IMR-90 (cell line): ENCODE measurements around the gene SNX11. TPM values are rescaled to one million over a fixed set of nuclear protein-coding genes. Genes with fewer than 3 reads are reported as not detected.

ENCODE experiments used
- ATAC-seq: fragments of 200-7000 bp; cut with Tn5 transposase; 2 replicates; pipeline ENCODE4 v1.9.1; 2020; ENCODE audit warnings: low read depth, mild to moderate bottlenecking, moderate library complexity
- BruUV-seq: library from RNA; stranded (reverse); fragments of 400-500 nt; replicated peaks from 2 replicates; lab custom pipeline; 2021; lab: Mats Ljungman, UMichigan
- CTCF ChIA-PET: fragments of 300-600 bp; formaldehyde crosslinking; extraction: SDS; loops from one replicate; lab custom pipeline; 2021; ENCODE audit warnings: antibody characterized with exemption; lab: Yijun Ruan, JAX
- POLR2A ChIA-PET: fragments of 300-600 bp; sonication (Branson Sonifier 250); formaldehyde crosslinking; loops from one replicate; lab custom pipeline; 2022; ENCODE audit warnings: antibody characterized with exemption; ENCODE audit not compliant: unreplicated experiment; lab: Charles Lee
- DNase-seq: peaks from one replicate; pipeline ENCODE4 v3.0.0; 2013
- H2AFZ ChIP-seq: replicated peaks from 2 replicates; pipeline ENCODE3; 2013; ENCODE audit warnings: low read length, mild to moderate bottlenecking; ENCODE audit not compliant: poor library complexity
- H2AK5ac ChIP-seq: 2 replicates; pipeline ENCODE4 v1.6.1; 2013; ENCODE audit warnings: low read depth, low read length, inconsistent platforms
- H2AK9ac ChIP-seq: replicated peaks from 2 replicates; pipeline ENCODE3; 2013; ENCODE audit warnings: mild to moderate bottlenecking, low read depth, low read length, moderate library complexity; ENCODE audit not compliant: poor library complexity
- H2BK120ac ChIP-seq: 2 replicates; pipeline ENCODE4 v1.6.1; 2013; ENCODE audit warnings: low read depth, low read length, inconsistent platforms
- H2BK15ac ChIP-seq: 3 replicates; pipeline ENCODE4 v1.6.1; 2013; ENCODE audit warnings: low read depth, low read length, inconsistent platforms
- H2BK20ac ChIP-seq: 2 replicates; pipeline ENCODE4 v1.6.1; 2013; ENCODE audit warnings: low read depth, mild to moderate bottlenecking, inconsistent platforms, low read length, moderate library complexity
- H2BK5ac ChIP-seq: 2 replicates; pipeline ENCODE4 v1.6.1; 2013; ENCODE audit warnings: mild to moderate bottlenecking, low read depth, low read length, inconsistent platforms; ENCODE audit not compliant: poor library complexity, severe bottlenecking
- H3K14ac ChIP-seq: replicated peaks from 2 replicates; pipeline ENCODE4 v1.6.1; 2013; ENCODE audit warnings: low read depth, low read length, inconsistent platforms
- H3K18ac ChIP-seq: 2 replicates; pipeline ENCODE4 v1.6.1; 2013; ENCODE audit warnings: low read depth, low read length, control low read depth
- H3K23ac ChIP-seq: 2 replicates; pipeline ENCODE4 v1.6.1; 2013; ENCODE audit warnings: low read depth, low read length, inconsistent platforms
- H3K27ac ChIP-seq: 2 replicates; pipeline ENCODE4 v1.5.1; 2013; ENCODE audit warnings: mild to moderate bottlenecking, control low read depth, low read length; ENCODE audit not compliant: insufficient read depth
- H3K27me3 ChIP-seq: 2 replicates; pipeline ENCODE4 v1.6.1; 2013; ENCODE audit warnings: low read length; ENCODE audit not compliant: control insufficient read depth, insufficient read depth
- H3K36me3 ChIP-seq: 2 replicates; pipeline ENCODE4 v1.6.1; 2013; ENCODE audit warnings: low read length, mixed read lengths; ENCODE audit not compliant: control insufficient read depth, insufficient read depth
- H3K4ac ChIP-seq: 2 replicates; pipeline ENCODE4 v1.6.1; 2013; ENCODE audit warnings: low read depth, low read length, inconsistent platforms
- H3K4me1 ChIP-seq: 2 replicates; pipeline ENCODE4 v1.6.1; 2013; ENCODE audit warnings: low read length, mixed read lengths; ENCODE audit not compliant: control insufficient read depth, insufficient read depth
- H3K4me2 ChIP-seq: 2 replicates; pipeline ENCODE4 v1.6.1; 2013; ENCODE audit warnings: low read depth, mild to moderate bottlenecking, control low read depth, low read length, moderate library complexity
- H3K4me3 ChIP-seq: 2 replicates; pipeline ENCODE4 v1.5.1; 2013; ENCODE audit warnings: low read depth, mild to moderate bottlenecking, control low read depth, low read length, moderate library complexity; ENCODE audit not compliant: insufficient read depth
- H3K56ac ChIP-seq: 2 replicates; pipeline ENCODE4 v1.6.1; 2013; ENCODE audit warnings: low read length, inconsistent platforms; ENCODE audit not compliant: insufficient read depth; ENCODE audit errors: extremely low read depth
- H3K79me1 ChIP-seq, 2 experiments: 2 replicates each; pipeline ENCODE4 v1.6.1; 2013; ENCODE audit warnings: low read length in 2 of 2, inconsistent platforms in 1 of 2, low read depth in 1 of 2
- H3K9ac ChIP-seq: 2 replicates; pipeline ENCODE4 v1.6.1; 2013; ENCODE audit warnings: low read depth, low read length, control low read depth
- H3K9me1 ChIP-seq: 2 replicates; pipeline ENCODE4 v1.6.1; 2013; ENCODE audit warnings: low read length, inconsistent platforms; ENCODE audit not compliant: insufficient read depth
- H3K9me3 ChIP-seq: 2 replicates; pipeline ENCODE4 v1.6.1; 2013; ENCODE audit warnings: low read length; ENCODE audit not compliant: control insufficient read depth, insufficient read depth
- H4K20me1 ChIP-seq: 2 replicates; pipeline ENCODE4 v1.6.1; 2013; ENCODE audit warnings: low read length, inconsistent platforms; ENCODE audit not compliant: insufficient read depth
- H4K5ac ChIP-seq: 2 replicates; pipeline ENCODE4 v1.6.1; 2013; ENCODE audit warnings: mild to moderate bottlenecking, low read depth, low read length, control low read depth
- H4K8ac ChIP-seq, 2 experiments: 2 replicates each; pipeline ENCODE4 v1.6.1; 2013; ENCODE audit warnings: low read depth in 2 of 2, low read length in 2 of 2, control low read depth in 1 of 2, inconsistent platforms in 1 of 2
- H4K91ac ChIP-seq: 2 replicates; pipeline ENCODE4 v1.6.1; 2013; ENCODE audit warnings: low read depth, low read length, inconsistent platforms; ENCODE audit not compliant: insufficient read depth
- BHLHE40 ChIP-seq: fragments of 150-350 bp; IDR thresholded peaks from 2 replicates; pipeline ENCODE4 v1.6.1; 2016; ENCODE audit warnings: mild to moderate bottlenecking, low read depth, low read length
- CEBPB ChIP-seq: IDR thresholded peaks from 2 replicates; pipeline ENCODE4 v1.6.1; 2012; ENCODE audit warnings: low read depth, low read length, improper control_type of control experiment
- CHD1 ChIP-seq: IDR thresholded peaks from 2 replicates; pipeline ENCODE4 v1.6.1; 2012; ENCODE audit warnings: low read depth, low read length, improper control_type of control experiment
- FOS ChIP-seq: fragments of 150-350 bp; IDR thresholded peaks from 2 replicates; pipeline ENCODE4 v1.6.1; 2016; ENCODE audit warnings: low read depth, low read length
- MAFK ChIP-seq: IDR thresholded peaks from 2 replicates; pipeline ENCODE4 v1.6.1; 2012; ENCODE audit warnings: low read depth, low read length, improper control_type of control experiment
- MXI1 ChIP-seq: IDR thresholded peaks from 2 replicates; pipeline ENCODE4 v1.6.1; 2012; ENCODE audit warnings: low read depth, mild to moderate bottlenecking, low read length, moderate library complexity, borderline replicate concordance
- POLR2A ChIP-seq: IDR thresholded peaks from 2 replicates; pipeline ENCODE4 v1.6.1; 2012; ENCODE audit warnings: mild to moderate bottlenecking, low read depth, low read length
- RAD21 ChIP-seq: IDR thresholded peaks from 2 replicates; pipeline ENCODE4 v1.6.1; 2012; ENCODE audit warnings: low read length, improper control_type of control experiment
- RCOR1 ChIP-seq: IDR thresholded peaks from 2 replicates; pipeline ENCODE4 v1.6.1; 2012; ENCODE audit warnings: mild to moderate bottlenecking, low read length, improper control_type of control experiment; ENCODE audit not compliant: insufficient replicate concordance
- WGBS, 2 experiments: methylation state at CpG; one replicate each; pipeline versions ENCODE4 v1.1.5 to v1.1.7; 2013; ENCODE audit warnings: missing lambda C conversion rate in 2 of 2; ENCODE audit not compliant: insufficient read length in 1 of 2; ENCODE audit errors: extremely low coverage in 2 of 2; 5-methylcytosine and 5-hydroxymethylcytosine counted together
- dilution Hi-C: fragments of 300-500 bp; cut with HindIII; formaldehyde crosslinking; loops from one replicate; pipeline ENCODE4 v1.14.3; 2018; ENCODE audit warnings: low sequenced_read_pairs; ENCODE audit not compliant: unreplicated experiment
- in situ Hi-C: fragments of 300-500 bp; cut with MboI; formaldehyde crosslinking; loops from 3 replicates; pipeline ENCODE4 v1.14.3; 2019; ENCODE audit warnings: low sequenced_read_pairs, inconsistent platforms, mixed read lengths
- intact Hi-C: fragments of 100-400 bp; cut with micrococcal nuclease; formaldehyde crosslinking; loops from 2 replicates; pipeline ENCODE4 v1.10.0; 2022
- polyA plus RNA-seq, 3 experiments: library from polyadenylated mRNA; depleted of rRNA; stranded (reverse); fragments of >200 nt; gene quantifications; 2 replicates each; pipeline ENCODE4 v1.2.3, GENCODE V29; 2012; ENCODE audit warnings: low replicate concordance in 1 of 3
- total RNA-seq: library from RNA; depleted of rRNA; stranded (reverse); fragments of >200 nt; gene quantifications from 2 replicates; pipeline ENCODE4 v1.2.3, GENCODE V29; 2012
- TF ChIP-seq, protein P1 (sequence below): fragments of 150-350 bp; IDR thresholded peaks from 2 replicates; pipeline ENCODE4 v1.6.1; 2017; ENCODE audit warnings: mild to moderate bottlenecking, antibody characterized with exemption, low read length, low read depth
- TF ChIP-seq, protein P2 (sequence below): conservative IDR thresholded peaks from 2 replicates; pipeline ENCODE4 v1.5.1; 2012; ENCODE audit warnings: mild to moderate bottlenecking, low read depth, low read length, improper control_type of control experiment
- TF ChIP-seq, protein P3 (sequence below): fragments of 150-350 bp; IDR thresholded peaks from 2 replicates; pipeline ENCODE4 v1.6.1; 2016; ENCODE audit warnings: low read depth, mild to moderate bottlenecking, low read length, moderate library complexity, borderline replicate concordance

SNX11 gene
- total and polyA plus RNA-seq, 2 of the 4 experiments (the other 2 are of a cell fraction): 14.7 to 16.9 TPM

DNA sequence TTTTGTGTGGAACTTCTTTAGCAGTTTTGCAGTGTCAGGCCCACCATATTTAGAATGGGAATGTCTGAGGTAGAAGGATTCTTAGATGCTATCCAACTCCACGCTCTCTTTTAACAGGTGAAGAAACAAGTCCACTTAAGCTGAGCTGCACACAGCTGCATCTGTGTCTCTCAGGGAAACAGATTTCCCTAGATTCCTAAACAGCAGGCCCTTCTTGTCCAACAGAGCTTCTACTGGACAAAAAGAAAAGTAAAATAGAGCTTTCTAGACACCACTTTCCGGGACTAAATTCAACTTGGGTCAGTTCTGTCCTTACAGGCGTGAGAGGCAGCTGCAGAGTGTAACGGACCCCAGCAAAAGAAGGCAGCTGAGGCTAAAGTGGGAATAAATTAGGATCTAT is 51.7 kb downstream of the SNX11 start:
- Histone ChIP-seq H2AK9ac (no peak overlapping the region), H3K36me3 (no peaks in the 10 kb centered on the region), H3K4me3 (no peak overlapping the region), H3K9me1 (no peaks in the 10 kb centered on the region), H3K4me2 (no peak overlapping the region), H3K9ac (no peak overlapping the region), H4K20me1 (no peaks in the 10 kb centered on the region; the same call in 1 of the 2 replicates), H2BK120ac (no peak overlapping the region), H2BK5ac (no peak overlapping the region), H3K14ac (no peak overlapping the region), H2BK15ac (no peak overlapping the region), H3K9me3 (no peaks in the 10 kb centered on the region), H3K27me3 (peaks cover 47% of the 10 kb centered on the region), H3K56ac (no peak overlapping the region), H3K4ac (no peak overlapping the region), H3K23ac (no peak overlapping the region), H3K27ac (no peak overlapping the region), H4K5ac (no peak overlapping the region), H4K8ac (no peak overlapping the region), H3K18ac (no peak overlapping the region), H3K4me1 (no peaks in the 10 kb centered on the region), H4K91ac (no peak overlapping the region), H2AK5ac (no peak overlapping the region), H3K79me1 (no peaks in the 10 kb centered on the region), H2AFZ (no peak overlapping the region), H2BK20ac (no peak overlapping the region)
- ATAC-seq: no peak
- ChIA-PET POLR2A (no interaction called here), CTCF (interaction anchor here (0.8 kb wide), 1 partner anchor 23 kb away, joined by 3 read pairs; no protein-coding TSS in a partner anchor)
- 29% methylated on average over 3 of the region's 4 CpGs; no CpG with 5 or more reads in 1 of the 2 experiments for WGBS, 2 experiments
- in situ Hi-C loops (no loop called here), dilution Hi-C loops (no loop called here), intact Hi-C loops (no loop called here)
- BruUV-seq: no TSS peak
- TF ChIP-seq POLR2A (no peak), CHD1 (no peak), FOS (no peak), RAD21 (no peak), MXI1 (no peak), RCOR1 (no peak), CEBPB (no peak), MAFK (no peak), BHLHE40 (no peak)
- TF ChIP-seq, protein P1, sequence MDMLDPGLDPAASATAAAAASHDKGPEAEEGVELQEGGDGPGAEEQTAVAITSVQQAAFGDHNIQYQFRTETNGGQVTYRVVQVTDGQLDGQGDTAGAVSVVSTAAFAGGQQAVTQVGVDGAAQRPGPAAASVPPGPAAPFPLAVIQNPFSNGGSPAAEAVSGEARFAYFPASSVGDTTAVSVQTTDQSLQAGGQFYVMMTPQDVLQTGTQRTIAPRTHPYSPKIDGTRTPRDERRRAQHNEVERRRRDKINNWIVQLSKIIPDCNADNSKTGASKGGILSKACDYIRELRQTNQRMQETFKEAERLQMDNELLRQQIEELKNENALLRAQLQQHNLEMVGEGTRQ: no peak
- TF ChIP-seq, protein P2, sequence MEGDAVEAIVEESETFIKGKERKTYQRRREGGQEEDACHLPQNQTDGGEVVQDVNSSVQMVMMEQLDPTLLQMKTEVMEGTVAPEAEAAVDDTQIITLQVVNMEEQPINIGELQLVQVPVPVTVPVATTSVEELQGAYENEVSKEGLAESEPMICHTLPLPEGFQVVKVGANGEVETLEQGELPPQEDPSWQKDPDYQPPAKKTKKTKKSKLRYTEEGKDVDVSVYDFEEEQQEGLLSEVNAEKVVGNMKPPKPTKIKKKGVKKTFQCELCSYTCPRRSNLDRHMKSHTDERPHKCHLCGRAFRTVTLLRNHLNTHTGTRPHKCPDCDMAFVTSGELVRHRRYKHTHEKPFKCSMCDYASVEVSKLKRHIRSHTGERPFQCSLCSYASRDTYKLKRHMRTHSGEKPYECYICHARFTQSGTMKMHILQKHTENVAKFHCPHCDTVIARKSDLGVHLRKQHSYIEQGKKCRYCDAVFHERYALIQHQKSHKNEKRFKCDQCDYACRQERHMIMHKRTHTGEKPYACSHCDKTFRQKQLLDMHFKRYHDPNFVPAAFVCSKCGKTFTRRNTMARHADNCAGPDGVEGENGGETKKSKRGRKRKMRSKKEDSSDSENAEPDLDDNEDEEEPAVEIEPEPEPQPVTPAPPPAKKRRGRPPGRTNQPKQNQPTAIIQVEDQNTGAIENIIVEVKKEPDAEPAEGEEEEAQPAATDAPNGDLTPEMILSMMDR: no peak
- TF ChIP-seq, protein P3, sequence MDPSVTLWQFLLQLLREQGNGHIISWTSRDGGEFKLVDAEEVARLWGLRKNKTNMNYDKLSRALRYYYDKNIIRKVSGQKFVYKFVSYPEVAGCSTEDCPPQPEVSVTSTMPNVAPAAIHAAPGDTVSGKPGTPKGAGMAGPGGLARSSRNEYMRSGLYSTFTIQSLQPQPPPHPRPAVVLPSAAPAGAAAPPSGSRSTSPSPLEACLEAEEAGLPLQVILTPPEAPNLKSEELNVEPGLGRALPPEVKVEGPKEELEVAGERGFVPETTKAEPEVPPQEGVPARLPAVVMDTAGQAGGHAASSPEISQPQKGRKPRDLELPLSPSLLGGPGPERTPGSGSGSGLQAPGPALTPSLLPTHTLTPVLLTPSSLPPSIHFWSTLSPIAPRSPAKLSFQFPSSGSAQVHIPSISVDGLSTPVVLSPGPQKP: no peak
- no peak for DNase-seq
